CD4-positive, alpha-beta T cell treated with Interferon alpha-2 for 1 hour (primary cell): Measurements from ENCODE around the gene CBX8.

Experiments used
- DNase-seq, 2 donors: peaks; one replicate each; pipeline ENCODE4 v3.0.0-alpha.2; 2020 to 2022

The CBX8 gene

DNA sequence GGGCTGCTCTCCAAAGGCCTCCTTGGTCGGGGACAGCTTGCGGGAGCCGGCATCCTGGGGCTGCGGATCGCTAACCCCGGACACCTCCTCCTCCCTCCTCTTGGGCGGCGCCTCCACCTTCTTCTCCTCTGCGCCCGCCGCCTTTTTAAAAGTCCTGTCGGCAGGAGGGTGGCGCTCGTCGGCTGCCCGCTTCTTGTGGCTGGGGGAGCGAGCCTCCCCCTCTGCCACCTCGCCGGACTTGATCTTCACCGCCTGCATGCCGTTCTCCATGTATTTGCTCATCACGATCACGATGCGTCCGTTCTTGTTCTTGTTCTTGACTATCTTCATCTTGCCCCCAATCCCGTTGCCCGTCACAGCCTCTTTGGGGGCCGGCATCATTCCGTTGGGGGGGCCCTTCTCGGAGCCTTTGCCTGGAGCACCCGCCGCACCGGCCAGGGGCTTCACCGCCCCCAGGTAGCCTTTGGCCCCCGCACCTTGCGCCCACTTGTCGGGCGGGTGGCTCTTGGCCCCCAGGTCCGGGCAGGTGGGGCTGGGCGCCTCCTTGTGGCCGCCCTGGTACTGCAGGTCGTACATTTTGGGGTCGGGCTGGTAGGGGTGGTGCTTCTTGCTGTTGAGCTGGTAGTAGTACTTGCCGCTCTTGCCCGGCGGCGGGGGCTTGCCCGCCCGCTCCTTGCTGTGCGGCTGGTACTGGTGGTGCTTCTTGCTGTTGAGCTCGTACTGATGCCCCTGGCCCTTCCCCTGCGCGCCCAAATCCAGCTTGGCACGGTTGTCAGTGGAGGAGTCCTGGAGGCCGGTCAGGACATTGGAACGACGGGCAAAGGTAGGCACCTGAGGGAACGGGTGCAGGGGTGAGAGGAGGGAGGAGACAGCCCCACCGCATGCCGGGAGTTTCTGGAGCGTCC is 37.9 kb upstream of the CBX8 start:
- peak; percentile 22 to 66 for DNase-seq

DNA sequence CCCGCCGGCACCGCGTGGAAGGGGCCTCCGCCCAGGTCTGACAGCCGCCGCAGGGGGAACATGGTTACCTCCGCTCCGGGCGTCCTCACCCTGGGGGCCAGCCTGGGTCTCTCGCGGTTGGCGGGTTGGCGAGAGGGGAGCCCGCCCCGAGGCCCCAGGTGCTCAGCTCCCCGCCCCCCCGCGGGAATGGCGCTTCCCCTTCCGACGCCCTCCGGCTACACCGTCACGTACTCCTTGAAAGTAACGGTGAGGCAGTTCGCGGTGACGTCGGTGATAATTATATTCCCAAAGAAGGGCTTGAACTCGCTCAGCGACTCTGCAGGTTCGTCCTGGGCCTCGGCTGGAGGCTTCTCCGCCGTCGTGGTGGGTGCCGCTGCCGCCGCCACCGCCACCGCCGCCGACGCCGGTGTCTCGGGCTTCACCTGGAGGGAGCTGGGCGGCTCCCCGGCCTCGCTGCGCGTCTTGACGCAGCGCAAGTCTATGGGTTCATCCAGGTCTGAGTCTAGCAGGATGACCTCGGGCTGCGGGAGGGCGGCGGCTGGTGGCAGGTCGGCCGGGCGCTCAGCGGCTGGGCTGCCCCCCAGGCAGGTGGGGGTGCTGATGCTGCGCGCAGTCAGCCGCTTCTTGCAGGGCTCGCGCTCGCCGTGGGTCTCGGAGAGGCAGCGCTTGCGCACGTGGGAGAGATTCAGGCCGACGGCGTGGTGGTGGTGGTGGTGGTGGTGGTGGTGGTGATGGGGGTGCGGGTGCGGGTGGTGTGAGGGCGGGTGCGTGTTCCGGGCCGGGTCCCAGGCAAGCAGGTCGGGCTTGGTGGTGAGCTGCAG is 37.1 kb upstream of the CBX8 start:
- no peak for DNase-seq

DNA sequence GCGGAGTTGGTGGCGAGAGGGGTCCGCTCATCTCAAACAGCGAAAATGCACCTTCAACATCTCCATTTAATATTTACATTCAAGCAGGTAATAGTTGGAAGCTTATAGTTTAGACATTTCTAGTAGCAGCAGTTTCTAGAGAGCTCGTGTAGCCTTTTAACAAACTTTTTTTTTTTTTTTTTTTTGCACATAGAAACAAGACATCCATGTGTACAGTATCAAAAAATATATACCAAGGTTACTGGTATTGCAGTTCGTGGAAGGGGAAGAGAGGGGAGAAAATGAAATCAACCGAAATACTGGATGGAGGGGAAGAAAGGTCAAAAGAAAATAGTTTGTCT is 36.2 kb upstream of the CBX8 start:
- DNase-seq, result no peak

DNA sequence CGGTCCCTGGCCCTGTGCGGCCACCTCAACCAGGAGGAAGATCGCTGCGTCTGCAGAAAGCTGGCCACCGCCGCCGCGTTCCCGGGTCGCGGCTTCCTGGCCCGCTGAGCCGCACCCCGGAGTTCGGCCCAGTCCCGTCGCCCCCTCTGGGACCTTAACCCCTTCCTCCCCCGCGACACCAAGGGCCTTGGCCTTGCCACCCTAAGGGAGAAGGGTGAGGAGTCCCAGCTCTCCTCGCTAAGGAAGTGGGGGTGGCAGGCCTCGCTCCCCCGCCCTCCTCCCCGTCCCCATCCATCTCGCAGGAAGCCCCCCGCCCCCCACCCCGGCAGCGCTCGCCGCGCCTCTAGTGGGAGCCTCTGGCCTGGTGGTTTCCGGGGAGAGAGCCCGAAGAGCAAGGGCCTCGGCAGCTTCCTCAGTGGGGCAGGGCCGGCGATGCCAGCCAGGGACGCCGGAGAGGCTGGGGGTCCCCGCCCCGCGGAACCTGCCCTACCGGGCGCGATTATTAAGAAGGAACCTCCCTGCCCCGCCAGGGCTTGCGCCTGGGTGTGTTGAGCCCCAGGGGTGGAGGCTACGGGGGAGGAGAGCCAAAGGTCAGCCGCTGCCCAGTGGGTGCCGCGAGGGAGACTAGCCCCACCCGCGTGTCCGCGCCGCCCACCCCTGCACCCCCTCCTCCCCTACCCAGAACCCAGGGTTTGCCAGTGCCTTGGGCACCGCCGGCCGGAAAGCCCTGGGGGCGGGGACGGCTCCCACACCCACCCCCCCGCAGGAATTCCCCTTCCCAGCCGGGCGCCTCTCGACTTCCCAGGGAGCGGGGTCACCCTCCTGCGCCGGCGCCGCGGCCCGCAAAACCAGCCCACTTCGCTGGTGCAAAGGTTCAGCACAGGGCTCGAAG is 35.6 kb upstream of the CBX8 start:
- no peak for DNase-seq

DNA sequence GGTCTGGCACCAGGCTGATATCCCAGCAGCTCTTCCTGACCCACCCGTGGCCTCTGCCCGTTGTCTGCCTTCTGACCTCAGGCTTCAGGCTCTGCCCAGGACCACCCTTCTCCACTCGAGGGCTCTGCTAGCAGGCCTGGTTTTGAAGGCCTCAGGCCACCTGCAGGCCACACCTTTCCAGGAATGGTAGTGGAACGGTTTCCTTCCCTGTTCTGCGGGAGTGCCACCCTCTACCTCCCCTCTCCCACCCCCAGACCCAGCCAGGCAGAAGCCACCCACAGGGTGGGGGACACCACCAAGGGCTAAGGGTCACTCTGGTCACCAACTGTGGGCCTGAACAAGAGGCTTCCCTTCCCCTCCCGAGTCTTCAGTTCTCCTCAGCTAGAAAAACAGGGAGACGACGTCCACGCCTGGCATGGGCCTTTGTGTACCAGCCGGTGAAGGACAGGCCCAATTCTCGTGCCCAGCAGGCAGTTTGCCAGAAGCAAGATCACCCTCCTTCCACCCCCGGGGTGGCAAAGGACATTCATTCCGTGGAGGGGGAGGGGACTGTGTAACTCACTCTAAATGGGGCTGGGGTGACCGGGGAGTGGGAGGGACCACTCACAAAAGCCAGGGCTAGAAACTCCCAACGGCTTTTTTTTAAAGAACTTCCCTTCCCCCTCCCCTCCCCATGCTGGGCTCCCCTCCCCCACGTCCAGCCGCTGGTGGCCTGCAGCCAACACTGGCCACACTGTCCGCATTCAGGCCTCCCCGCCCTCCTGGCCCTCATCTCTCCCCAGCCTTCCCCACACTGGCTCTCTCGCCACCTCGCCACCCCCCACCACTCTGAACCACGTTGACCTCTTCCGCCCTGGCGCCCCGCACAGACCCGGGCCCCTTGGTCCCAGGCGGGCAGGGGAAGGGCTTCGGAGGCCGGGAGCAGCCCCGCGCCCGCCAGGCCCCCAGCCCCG is 34.7 kb upstream of the CBX8 start:
- no peak for DNase-seq

DNA sequence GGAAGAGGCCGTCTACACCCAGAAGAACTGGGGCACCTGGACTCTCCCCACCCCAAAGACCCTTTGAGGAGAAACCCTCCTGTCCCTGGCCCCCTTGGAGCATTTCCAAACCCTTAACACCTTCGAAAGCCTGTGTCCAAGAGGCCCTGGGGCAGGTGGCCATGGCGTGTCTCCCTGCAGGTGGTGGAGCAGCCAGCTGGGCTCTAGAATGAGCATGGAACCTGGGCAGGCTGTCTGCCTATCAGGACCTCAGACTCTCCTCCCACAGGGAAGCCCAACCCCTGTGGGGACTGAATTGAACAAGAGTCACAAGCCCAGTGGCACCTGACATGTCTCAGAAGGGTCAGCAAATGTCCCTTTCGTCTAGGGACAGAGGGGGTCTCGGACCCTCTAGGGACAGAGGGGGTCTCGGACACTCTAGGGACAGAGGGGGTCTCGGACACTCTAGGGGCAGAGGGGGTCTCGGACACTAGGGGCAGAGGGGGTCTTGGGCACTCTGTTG is 33.9 kb upstream of the CBX8 start:
- no peak for DNase-seq

DNA sequence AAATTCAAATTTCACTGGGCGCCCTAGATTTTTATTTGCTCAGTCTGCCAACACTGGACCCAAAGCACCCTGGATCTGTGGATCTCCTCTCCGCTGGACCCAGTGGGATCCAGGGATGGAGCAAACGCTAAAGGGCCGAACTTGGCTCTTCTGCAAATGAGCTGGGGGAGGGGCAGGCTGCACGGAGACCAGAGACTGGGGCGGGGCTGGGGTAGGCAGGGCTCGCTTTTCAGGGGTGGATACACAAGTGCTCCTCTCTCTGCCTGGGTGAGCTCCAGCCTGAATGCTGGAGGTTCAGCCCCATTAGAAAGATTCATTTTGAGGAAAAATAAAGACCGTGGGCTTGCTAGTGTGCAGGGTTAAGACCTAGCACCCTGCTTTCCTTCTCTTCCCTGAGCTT is 33.4 kb upstream of the CBX8 start:
- DNase-seq, result no peak

DNA sequence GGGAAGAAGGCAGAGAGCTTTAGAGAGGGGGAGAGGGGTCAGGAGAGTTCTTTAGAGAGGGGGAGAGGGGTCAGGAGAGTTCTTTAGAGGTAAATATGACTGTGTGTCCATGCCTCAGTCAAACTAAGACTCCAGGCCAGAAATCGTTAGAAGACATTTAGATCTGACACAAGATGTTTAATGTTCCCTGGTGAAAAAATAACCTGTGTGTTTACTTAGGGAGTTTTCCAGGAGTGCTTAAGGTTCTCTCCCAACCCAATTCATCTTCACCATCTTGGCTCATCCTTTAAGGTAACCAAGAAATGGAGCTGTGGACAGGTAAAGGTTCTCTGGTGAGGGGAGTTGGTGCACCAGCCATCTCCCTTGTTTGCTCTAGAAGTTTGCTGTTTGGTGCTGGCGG is 32.6 kb upstream of the CBX8 start:
- DNase-seq, result no peak

DNA sequence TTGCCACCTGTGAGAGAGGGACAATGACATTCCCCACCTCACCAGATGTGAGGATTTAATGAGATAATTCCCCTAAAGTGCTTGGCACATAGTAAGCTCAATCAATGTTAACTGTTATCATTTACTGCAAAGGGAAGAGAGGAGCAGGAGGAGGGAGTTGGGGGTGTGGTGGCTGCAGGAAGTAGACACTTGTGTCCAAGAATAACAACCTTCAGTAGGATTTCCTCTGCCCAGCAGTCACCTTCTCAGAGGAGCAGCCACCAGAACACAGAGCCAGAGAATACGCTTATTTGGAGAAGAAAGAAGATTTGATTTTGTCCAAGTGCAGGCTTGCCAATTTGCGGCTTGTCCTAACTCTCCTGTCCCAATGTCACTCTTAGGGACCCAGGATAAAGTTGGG is 32.1 kb upstream of the CBX8 start:
- DNase-seq, result no peak

DNA sequence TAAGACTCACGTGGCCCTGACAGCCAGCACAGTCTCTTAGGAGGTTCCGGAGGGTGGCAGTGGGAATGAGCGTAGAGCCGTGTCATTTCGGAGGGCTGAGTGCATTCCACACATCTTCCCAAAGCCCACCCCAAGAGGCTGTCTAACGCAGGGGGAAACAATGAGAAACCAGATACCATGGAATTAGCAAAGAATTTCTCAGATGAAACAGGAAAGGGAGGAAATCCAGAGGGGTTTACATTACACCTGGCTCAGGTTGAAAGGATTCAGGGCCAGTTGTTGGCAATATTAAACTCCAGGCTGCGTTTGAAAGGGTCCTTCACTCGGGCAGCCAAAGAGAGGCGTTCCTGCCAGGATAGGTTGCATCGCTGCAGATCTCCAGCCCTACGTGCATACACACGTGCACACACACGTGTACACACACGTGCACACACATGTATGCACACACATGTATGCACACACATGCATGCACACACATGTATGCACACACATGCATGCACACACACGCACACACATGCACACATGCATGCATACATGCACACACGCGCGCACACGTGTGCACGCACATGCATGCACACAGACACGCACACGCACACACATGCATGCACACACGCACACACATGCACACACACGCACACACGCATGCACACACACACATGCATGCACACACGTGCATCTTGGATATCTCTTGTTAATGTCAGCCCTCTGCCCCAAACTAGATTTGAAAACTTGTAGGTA is 30.1 kb upstream of the CBX8 start:
- DNase-seq, result no peak

DNA sequence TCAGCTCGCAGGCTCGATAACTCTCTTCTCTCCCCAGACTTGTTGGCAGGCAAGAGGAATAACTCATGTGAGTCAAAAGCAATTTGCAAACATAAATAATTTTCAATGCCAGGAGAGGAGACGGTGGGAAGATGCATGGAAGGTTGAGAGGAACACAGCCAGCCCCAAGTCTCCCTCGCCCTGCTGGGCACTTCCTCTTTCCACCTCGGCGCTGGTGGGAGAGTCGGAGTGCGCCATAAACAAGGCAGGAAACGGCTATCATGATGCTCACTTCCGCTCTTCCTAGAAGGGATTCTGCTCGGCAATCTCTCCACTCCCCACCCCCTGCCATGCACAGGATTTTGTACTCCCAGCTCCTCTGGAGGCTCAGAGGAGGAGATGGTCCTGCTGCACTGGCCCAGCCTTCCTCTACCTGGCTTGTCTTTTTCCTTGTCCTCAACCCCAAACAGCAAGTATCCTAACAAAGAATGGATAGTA is 29.4 kb upstream of the CBX8 start:
- DNase-seq, result no peak

DNA sequence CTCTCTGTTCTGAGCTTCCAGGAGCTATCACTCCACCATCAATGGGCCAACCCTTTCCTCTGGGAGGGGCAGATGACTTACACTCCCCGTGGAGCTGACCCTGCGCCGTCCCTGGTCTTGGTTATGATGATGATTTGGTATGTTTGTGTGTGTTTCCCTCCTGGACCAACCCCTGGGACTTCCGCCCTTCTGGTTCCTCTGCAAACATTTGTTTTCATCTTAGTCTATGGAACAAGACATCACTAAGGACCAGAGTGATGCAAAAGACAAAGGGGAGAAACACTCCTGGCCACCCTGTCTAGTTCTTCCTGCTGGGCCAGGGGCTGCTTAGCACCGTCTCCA is 28.7 kb upstream of the CBX8 start:
- DNase-seq, result no peak

DNA sequence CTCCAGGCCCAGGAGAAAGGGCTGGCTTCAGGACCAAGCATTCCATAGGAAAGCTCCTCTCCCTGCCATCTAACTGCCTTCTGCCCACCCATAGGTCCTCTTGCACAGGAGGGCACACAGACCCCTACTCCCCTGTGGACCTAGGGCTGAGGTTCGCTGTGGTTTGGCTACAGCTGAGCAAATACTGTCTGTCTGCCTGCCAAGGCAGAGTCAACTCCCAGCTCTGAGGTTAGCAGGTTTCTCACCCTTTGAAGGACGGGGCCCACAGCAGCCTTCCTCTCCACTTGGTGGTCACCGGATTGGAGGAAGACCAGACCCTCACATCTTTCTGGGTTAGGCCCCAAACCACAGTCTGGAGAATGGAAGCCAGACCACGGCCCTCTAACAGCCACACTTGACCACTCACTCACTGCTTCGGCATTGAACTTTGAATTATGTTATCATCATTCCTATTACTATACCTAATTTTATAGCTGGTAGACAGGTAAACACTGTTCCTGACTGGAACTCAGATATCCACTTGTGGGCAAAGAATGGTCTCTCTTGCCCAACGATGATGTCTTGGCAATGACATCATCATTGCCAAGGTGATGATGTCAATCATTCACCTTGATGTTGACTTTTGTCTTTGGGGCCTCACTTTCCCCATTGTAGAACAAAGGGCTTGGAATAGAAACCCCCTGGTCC is 28.2 kb upstream of the CBX8 start:
- no peak for DNase-seq

DNA sequence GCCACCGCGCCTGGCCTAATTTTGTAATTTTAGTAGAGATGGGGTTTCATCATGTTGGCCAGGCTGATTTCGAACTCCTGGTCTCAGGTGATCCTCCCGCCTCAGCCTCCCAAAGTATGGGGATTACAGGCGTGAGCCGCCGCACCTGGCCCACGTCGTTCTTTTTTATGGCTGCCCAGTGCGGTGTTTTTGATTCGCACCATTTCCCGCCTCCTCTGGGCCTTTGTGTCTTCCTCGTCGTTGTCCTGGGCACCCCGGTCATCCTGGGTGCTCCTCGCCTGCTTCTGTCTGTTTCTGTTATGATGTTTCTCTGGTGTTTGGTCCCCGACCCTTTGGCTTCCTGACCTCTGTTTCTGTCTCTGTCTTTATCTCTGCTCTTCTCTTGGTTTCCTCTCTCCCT is 27.4 kb upstream of the CBX8 start:
- no peak for DNase-seq

DNA sequence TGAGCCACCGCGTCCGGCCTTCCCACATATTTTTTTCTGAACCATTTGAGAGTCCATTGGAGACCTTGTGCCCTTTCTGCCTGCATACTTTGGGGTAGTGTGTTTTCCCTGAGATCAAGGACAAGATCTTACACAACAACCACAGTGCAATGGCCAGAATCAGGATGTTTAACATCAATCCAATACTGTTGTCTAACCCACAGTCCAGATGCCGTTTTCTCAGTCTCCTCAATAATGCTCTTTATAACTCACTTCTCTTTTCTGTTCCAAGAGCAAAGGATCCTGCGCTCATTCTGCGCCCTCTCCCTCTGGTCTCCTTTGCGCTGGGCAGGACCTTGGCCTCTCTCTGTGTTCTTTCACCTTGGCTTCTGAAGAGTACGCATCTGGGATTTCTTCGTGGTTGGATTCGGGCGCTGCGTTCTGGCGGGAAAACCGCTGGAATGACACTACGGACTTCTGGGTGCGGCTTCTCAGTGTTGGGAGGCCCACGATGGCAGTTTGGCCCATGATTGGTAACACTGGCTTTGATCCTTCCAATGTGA is 25.8 kb upstream of the CBX8 start:
- DNase-seq, result no peak

DNA sequence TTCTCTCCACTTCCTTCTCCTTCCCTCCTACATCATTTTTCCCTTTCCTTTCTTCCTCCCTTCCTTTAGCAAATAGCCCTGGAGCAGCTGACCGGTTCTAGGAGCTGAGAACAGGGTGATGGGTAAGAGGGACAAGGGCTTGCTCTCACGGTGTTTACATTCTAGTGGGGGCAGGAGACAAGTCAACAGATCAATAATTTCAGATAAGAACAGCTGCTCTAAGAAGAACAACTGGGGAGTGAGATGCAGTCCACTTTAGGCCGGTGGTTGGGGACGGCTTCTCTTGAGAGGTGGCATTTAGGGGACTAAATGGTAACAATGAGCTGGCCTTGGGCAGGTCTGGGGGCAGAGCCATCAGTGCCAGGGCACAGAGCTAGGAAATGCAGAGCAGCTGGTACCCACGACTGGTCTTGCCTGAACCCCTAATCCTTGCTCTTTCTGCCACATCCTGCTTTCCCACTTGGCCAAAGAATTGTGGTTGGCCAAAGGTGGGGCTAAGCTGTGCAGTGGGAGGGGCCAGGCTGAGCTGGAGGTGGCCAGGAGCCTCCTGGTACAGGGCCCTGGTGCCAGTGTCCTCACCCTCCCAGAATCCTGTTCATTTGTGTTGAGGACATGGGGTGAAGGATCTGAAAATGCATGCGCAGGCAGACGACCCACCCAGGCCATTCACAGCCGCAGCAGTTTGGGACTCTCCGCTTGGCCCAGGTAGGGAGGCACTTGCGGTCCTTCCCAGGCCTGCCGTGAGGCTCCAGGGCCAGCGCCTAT is 24.6 kb upstream of the CBX8 start:
- DNase-seq, result no peak

DNA sequence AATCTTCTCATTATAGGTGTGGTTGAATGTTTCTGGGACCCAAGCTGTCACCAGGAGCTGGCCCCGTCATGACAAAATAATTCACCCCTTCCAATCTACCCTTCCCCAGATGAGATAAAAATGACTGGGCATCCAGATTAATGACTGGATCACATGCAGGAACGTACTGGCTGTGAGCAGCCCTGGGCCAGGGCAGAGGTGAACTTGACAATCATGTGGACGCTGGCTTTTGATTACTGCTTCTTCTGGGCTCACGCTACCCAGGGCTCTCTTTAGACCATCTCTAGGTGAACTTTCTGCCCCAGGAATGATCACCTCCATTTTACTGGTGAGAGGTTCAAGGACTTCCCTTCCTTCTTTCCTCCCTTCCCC is 24.1 kb upstream of the CBX8 start:
- DNase-seq, result no peak

DNA sequence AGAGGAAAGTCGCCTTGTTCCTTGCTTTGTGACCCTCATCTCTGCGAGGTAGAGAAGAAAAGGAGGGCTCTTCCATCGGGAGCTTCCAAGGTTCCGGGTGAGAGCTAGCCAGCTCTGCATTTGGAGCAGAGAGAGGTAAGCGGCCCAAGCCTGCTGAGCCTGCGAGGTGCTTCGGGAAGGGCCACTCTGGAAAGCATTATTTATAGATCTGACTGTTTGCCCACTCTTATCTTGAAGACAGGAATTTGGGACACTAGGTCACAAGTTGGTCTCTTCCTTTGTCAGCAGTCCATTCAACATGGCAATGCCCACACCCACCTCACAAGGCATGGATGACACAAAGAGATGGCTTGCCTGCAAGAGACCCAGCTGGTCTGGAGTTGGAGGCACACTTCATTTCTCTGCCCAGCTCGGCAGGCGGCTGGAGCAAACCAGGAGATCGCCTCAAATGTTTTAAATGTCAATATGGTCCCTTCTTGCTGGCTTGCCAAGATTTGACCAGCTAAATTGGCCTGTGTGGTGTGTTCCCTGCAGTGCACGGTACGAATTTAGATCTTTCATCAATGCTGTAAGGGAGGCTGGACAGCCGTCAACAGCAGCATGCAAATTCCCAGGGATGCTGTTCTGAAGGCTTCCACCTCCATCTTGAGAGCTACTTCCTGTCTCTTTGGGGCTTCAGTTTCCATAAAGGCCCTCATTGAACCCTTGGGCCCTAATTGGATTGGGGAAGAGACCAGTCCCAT is 22.8 kb upstream of the CBX8 start:
- DNase-seq, result no peak

DNA sequence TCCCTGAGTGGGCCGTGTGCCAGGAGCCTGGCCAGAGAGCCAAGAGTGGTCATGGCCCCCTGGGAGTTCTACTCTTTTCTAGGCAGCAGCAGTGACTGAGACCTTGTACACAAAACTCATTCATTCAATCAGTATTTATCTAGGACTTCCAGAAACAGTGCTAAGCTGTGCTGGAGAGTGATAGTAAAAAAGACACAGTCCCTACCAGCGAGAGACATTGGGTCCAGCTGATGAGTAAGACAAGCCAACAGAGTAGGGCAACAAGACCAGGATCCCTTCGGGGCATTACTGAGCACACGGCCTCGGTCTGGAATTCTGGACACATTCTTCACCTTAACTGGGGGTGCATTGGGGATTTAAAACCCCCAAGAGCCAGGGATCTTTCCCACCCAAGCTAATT is 22.2 kb upstream of the CBX8 start:
- no peak for DNase-seq
